IPS-18c (cell line): ENCODE results near the gene SP5.
A peak's percentile ranks its signal among the peaks of the same experiment; 100 is the strongest.

Source experiments
- H3K4me3 ChIP-seq: 2 replicates; pipeline ENCODE4 v1.7.0; 2013; ENCODE audit warnings: low read depth, mild to moderate bottlenecking, low read length, moderate library complexity; ENCODE audit not compliant: insufficient read depth
- H3K9me3 ChIP-seq: one replicate; pipeline ENCODE4 v1.6.1; 2013; ENCODE audit warnings: mild to moderate bottlenecking, low read length, moderate library complexity; ENCODE audit not compliant: control insufficient read depth, insufficient read depth

SP5 gene

DNA sequence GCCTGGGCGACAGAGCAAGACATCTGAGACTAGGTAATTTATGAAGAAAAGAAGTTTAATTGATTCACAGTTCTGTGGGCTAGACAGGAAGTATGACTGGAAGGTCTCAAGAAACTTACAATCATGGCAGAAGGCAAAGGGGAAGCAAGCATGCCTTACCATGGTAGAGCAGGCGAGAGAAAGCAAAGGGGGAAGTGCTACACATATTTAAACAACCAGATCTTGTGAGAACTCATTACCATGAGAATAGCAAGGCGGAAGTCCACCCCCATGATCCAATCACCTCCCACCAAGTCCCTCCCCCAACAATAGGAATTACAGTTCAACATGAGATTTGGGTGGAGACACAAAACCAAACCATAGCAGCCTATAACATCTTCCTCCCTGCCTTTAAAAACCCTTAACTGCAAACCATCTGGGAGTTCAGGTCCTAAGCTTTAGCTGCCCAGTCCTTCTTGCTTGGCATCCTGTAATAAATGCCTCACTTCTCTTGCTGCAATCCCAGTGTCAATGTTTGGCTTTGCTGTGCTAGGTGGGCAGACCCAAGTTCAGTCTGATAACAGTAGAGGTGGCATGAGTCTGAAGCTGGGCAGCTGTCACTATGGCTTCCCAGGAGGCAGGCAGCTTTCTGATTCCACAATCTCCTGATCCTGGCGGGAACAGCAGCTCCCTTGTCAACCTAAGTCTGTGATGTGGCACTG is 11.2 kb upstream of the SP5 start:
- Histone ChIP-seq H3K9me3 (peaks cover 4% of the 10 kb centered on the region), H3K4me3 (no peak overlapping the region)

DNA sequence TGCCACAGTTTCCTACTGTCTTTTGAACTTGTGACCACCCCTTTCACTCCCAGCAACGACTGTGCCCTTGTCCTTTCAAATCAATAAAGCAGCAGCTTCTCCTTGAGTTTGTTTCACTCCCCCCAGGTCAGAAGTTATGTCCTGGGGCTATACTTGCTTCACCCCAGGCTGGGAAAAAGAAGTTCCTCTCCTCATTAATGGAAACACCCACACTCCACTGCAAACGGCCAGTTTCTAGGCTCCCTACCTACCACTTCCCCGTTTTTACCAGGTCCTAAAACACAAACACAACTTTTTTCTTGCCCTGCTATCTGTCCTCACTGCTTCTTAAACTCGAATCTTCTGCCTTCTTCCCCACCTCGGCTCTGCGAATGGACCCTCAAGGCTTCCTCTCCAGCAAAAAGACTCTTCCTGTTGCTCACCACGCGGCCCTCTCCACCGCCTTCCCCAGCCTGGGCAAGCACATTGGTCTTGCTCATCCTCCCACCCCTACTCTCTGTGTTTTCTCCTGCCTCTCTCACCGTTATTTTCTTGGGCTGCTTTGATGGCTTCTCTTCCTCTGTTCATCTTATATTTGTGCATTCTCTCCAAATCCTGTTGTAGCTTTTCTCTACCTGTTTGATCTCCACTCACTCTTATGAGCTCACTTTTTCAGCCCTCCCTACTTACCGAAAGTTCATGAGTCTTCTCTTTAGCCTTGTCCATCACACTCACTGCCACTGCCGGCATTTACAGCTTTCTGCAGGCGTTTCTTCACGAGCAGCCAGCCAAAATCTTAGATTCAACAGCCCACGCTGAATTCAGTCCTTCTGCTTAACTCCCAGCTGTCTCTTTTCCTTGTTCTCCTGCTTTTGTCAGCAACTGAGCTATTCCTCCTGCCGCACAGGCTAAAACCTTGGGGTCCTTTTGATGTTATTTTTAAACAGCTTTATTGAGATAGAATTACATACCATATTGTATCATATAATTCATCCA is 7.0 kb upstream of the SP5 start:
- H3K9me3 ChIP-seq, result peaks cover 4% of the 10 kb centered on the region
- no peak overlapping the region for H3K4me3 ChIP-seq

DNA sequence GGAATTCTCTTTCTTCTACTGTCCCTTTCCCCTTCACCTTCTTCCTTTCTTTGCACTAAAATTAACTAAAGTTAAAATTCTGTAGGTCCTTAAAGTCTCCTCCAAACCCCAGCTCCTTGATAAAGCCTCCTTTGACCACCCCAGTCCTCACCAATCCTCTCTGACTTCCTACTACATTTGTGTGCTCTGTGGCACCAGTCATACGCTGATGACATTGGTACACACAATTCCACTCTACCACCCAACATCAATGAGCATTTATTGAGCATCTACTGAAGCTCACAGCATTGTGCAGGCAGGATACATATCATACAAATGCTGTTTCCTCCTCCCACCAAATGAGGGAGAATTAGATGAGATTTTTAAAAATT is 4.5 kb upstream of the SP5 start:
- no peaks in the 10 kb centered on the region for H3K9me3 ChIP-seq
- H3K4me3 ChIP-seq, result no peak overlapping the region

DNA sequence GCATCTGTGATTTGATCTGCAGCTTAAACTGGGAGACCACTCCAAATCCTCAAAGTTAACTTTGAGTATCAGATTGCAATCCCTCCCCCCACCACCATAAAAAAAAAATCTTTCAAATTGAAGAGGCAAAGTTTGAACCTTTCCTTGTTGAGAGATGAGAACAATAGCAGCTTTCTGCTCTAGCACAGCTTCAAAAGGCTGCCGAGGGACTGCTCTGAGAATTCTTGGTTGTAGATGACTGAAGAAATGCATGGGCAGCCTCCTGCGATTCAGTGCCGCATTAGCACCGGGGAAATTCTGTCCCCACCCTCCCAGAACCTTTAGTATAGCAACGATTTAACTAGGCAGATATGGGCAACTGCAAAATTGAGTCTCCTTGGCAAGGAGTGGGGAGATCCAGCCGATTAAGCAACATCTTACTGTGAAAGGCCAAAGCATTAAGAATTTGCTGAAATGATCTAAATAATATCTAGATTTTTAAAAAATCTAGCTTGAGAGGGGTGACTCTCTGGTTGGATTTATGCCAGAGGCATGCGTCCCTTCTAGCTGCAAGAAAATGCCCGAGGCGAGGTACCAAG is 3.9 kb upstream of the SP5 start:
- Histone ChIP-seq H3K9me3 (no peaks in the 10 kb centered on the region), H3K4me3 (peak overlapping the region; percentile 21; the same call in 1 of the 2 replicates)

DNA sequence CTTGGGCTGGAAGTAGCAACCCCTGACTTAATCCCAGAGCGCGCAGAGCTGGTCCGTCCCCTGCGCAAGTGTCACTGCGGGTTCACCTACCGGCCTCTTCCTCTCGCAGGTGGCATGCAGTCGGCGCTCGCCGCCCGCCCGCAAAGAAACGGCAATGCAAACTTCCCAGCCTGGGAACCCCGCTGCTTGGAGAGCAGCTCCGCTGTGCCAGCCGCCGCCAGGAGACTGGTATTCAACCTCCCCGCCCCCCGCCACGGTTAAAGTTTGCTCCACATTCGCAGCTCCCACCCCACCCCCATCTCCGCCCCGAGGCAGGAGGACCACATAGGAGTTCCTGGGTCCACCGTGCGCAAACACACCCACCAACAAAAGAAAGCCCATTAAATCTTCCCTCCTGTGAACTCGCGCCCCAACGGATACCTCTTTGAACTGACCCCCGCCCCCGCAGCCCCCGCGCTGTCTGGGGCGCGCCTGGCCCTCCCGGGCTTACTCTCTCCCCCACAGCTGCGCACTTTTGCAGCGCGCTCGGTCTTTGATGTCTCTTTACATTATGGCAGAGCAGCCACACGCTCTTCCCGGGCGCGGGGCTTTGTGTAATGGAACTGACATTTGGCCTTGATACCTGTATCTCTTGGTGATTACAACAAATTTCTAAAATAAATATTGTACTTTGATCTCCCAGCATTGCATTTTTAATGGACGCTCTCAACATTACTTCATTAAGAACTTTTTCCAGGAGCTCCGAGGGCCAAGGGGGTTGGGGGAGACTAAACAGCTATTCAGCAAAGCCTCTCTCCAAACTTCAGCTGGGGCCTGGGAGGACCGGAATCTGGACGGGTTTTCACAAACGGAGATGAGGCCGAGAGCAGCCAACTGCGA is 3.1 kb upstream of the SP5 start:
- H3K4me3 ChIP-seq, result peak overlapping the region; percentile 21

DNA sequence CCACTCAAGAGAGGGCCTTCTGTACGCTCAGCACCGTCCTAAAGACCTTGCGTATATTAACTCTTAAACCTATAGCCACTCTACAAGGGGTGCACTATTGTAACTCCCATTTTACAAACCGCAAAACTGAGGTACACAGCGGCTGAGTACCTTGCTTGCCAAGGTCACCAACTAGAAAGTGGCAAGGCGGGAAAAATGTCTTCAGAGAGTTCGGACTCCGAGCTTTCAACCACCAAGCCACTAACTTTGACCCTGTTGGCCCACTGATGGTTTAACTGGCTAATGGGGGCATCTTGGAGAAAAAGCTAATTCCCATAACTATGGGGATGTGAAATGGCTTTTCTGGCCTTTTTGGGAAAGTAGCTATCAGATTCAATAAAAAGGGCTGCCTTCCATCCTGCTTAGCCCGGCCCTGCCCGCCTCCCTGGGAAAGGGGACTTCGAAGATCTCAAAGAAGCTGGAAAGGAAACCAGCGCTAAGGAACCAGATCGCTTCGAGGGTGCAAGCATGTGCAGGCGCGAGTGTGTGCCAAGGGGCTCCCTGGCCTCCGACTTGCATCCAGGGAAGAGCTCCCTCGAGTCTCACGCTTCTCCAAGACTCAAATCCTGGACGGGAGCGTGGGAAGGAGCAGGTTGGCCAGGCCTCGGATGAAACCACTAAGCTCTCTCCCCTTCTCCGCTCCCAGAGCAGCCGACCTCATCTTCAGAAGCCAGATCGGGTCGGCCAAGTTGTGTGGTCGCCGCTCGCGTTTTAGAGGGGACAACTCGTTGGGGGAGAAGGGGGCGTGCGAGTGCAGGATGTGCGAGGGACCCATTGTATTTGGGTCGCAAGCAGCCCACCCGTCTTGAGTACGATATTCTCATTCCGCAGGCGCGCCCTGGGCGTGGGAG is 2.2 kb upstream of the SP5 start:
- Histone ChIP-seq H3K9me3 (no peaks in the 10 kb centered on the region), H3K4me3 (peak overlapping the region; percentile 38)

More for the DNA sequence above, 3.1 kb upstream of the SP5 start:
- H3K9me3 ChIP-seq, result no peaks in the 10 kb centered on the region

DNA sequence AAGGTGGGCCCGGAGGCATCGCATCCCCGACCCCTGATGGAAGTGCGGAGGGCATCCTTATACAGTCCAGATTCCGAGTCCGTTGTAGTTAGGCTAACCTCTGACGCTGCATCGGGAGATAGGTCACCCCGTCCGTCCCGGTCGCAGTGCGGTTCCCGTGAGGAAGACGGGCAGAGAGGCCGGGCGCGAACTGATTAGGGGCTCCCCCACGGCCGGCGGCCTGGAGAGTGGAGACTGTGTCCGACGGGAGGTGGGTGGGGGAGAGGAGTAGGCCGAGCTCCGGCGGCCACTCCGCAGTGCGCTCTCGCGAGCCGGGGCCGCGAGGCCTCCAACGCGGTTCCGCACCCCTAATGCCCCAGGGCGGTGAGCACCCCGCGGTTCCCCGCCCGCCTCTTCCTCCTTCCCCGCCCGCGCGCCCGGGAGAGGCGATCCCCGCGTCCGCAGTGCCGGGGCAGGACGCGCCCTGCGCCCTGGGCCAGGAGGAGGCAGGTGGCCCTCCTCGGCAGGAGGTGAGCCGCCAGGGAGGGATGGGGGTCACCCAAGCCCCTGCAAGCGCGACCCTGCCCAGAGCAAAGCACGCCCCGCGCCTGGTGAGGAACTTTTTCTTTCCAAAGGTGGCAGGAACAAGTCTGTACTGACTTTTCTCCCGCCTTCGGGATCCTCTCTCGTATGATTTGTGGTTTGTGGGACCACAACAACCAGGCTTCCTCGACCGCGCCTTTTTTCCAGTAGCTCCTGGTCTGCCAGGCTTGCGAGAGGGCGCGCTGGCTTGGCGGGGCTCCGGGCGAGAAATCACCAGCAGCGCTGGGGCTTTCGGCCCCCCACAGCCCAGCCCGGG is 1.4 kb upstream of the SP5 start:
- H3K4me3 ChIP-seq, result peak overlapping the region; percentile 38
- no peaks in the 10 kb centered on the region for H3K9me3 ChIP-seq

DNA sequence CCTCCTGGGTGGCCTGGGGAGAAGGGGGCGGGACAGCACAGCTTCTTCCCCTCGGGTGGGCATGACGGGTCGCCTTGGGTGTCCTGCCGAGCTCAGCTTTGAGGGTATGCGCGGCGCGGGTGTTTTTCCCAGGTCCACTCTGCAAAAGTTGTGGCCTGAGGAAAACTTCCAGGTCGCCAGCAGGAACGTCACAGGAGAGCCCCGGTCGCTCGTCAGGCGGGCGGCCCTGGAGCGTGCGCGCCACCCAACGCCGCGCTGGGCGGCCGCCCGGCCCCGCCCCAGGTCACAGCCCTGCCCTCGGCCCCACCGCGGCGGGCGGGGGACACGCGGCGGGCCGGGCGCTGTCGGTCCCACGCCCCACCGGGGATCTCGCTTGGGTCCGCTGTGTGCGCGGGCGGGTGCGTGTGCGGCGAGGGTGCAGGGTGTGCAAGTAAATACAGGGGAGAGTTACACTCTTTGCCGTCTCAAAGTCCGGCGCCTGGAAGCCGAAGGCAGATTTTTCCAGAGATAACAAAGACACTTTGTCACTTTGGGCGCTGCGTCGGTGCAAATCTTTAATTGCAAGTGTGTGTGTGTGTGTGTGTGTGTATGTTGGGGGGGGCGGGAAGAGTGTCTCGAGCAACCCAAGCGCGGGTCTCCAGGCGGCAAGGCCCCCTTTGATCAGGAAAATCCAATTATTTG is 616 bp upstream of the SP5 start:
- H3K4me3 ChIP-seq, result peak overlapping the region; percentile 38

DNA sequence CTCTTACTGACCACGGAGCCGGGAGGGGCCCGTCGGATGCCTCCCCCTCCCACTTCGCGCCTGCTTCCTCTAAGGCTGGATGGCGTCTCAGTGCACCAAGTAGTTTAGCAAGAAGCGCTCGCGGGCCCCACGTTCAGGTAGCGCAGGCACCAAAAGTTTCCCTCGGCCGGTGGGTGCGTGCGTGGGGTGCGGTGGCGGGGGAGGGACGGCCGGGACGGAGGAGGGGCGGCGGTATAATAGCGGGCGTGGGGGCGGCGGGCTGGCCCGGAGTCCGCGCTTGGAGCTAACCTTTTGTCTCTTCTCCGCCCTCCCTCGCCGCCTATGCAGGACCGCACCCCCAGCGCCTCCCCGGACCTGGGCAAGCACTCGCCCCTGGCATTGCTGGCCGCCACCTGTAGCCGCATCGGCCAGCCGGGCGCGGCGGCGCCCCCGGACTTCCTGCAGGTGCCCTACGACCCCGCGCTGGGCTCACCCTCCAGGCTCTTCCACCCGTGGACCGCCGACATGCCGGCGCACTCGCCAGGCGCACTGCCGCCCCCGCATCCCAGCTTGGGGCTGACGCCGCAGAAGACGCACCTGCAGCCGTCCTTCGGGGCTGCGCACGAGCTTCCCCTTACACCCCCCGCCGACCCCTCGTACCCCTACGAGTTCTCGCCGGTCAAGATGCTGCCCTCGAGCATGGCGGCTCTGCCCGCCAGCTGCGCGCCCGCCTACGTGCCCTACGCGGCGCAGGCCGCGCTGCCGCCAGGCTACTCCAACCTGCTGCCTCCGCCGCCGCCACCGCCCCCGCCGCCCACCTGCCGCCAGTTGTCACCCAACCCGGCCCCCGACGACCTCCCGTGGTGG is 1.0 kb downstream of the SP5 start:
- peak overlapping the region; percentile 52; the same call in 1 of the 2 replicates for H3K4me3 ChIP-seq
- H3K9me3 ChIP-seq, result no peaks in the 10 kb centered on the region

More for the DNA sequence above, 616 bp upstream of the SP5 start:
- no peaks in the 10 kb centered on the region for H3K9me3 ChIP-seq

DNA sequence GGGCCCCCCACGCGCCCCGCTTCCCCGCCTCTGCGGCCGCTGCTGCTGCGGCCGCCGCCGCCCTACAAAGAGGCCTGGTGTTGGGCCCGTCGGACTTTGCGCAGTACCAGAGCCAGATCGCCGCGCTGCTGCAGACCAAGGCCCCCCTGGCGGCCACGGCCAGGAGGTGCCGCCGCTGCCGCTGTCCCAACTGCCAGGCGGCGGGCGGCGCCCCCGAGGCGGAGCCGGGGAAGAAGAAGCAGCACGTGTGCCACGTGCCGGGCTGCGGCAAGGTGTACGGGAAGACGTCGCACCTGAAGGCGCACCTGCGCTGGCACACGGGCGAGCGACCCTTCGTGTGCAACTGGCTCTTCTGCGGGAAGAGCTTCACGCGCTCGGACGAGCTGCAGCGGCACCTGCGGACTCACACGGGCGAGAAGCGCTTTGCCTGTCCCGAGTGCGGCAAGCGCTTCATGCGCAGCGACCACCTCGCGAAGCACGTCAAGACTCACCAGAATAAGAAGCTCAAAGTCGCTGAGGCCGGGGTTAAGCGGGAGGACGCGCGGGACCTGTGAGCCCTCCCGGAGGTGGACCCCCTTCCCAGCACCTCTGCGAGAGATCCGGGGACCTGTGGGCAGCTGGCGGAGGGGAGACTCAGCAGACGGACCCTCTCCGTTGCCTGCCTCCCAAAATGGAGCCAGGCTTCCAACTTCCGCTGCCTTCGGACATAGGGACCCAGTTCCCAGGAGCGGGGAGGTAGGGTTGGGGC is 1.9 kb downstream of the SP5 start:
- H3K9me3 ChIP-seq, result no peaks in the 10 kb centered on the region
- peak overlapping the region; percentile 45 for H3K4me3 ChIP-seq

DNA sequence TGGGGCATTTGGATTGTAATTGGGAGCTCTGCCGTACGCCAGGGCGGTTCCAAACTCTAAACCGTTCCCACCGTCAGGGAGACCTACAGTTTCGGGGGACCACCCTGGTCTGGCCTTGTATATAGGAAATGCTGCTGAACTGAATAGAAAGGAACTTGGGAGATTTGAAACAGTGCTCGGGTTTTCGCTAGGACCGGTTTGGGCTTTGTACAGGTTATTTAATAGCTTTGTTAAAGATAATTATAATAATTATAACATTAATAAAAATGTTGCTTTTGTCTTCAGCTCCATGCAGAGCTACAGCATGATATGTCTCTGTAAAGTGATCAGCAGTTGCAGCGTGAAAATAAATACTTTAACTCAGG is 2.4 kb downstream of the SP5 start:
- H3K9me3 ChIP-seq, result no peaks in the 10 kb centered on the region
- H3K4me3 ChIP-seq, result peak overlapping the region; percentile 45; the same call in 1 of the 2 replicates

DNA sequence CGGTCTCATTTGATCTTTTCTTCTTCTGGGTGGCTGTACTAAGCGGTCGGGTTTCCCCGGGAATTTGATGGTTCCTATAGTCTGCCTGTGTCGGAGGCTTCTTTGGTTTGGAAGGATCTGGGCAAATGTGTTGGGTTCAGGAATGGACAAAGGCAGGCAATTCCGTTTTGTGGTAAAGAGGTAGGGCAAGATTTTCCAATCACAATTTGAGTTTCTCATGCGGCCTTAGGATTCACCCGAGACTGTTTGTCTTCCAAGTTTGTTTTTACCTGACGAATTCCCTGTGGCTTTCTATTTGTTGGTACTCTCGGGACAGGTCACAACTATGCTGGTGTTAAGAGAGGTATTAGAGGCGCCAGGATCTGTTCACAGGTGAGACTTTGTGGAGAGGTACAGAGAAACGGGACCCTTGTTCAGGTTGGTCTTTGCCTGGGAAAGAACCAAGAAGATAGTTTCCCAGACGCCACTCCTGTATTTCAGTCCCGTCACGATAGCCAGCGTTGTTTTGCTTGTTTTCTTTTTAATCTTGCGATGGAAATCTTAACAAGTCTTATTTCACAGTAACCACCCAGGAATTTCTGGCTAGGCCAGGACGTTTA is 3.0 kb downstream of the SP5 start:
- Histone ChIP-seq H3K4me3 (peak overlapping the region; percentile 45; the same call in 1 of the 2 replicates), H3K9me3 (no peaks in the 10 kb centered on the region)

DNA sequence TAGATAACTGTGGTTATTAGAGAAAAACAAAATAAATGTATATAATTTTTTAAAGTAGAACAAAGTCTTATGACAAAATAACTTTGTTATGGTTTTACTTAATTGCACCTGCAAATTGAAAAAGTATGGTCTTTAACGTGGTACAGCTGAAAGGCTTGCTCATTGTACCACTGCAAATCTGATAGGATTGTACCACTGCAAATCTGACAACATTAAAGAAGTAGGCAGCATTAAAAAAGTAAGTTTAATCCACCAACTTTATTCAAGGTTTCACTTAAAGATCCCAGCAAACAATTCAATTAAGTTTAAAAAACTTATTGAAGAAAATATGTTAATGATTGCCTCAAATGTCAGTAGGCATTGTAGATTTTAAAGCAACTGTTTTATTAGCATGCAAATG is 4.7 kb downstream of the SP5 start:
- Histone ChIP-seq H3K4me3 (no peak overlapping the region), H3K9me3 (no peaks in the 10 kb centered on the region)
